ENCODE data around the gene VPS13D. TPM values are rescaled to one million over a fixed set of nuclear protein-coding genes. Genes with fewer than 3 reads are reported as not detected.

The VPS13D gene
- total and polyA plus RNA-seq, 4 donors = 10.2 to 68.3 (median 12.6) TPM

DNA sequence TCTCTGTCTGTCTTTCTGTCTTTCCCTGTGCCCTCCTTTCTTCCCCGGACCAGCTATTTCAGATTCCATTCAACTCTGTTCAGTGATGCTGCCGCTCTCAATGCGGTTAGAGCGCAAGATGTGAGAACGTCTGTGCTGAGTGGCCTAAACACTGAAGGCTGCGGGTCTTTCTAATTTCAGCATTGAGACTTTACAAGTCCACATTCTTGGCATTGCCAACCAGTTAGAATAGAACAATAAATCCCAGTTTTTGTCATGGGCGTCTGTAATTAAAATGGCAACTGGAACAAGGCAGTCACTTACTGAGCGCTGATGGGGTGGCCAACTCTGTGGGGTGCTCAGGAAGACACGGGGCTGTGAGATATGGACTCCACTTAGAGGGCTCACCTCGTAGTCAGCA lies 275.4 kb downstream of the VPS13D start (continued):
- TF ChIP-seq, protein P1, sequence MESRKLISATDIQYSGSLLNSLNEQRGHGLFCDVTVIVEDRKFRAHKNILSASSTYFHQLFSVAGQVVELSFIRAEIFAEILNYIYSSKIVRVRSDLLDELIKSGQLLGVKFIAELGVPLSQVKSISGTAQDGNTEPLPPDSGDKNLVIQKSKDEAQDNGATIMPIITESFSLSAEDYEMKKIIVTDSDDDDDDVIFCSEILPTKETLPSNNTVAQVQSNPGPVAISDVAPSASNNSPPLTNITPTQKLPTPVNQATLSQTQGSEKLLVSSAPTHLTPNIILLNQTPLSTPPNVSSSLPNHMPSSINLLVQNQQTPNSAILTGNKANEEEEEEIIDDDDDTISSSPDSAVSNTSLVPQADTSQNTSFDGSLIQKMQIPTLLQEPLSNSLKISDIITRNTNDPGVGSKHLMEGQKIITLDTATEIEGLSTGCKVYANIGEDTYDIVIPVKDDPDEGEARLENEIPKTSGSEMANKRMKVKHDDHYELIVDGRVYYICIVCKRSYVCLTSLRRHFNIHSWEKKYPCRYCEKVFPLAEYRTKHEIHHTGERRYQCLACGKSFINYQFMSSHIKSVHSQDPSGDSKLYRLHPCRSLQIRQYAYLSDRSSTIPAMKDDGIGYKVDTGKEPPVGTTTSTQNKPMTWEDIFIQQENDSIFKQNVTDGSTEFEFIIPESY (IDR thresholded peaks at IDR 0.05) = no peak
- TF ChIP-seq, protein P2, sequence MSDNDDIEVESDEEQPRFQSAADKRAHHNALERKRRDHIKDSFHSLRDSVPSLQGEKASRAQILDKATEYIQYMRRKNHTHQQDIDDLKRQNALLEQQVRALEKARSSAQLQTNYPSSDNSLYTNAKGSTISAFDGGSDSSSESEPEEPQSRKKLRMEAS (IDR thresholded peaks at IDR 0.05) = no peak
- TF ChIP-seq HNF4G (IDR thresholded peaks at IDR 0.05) = no peak

DNA sequence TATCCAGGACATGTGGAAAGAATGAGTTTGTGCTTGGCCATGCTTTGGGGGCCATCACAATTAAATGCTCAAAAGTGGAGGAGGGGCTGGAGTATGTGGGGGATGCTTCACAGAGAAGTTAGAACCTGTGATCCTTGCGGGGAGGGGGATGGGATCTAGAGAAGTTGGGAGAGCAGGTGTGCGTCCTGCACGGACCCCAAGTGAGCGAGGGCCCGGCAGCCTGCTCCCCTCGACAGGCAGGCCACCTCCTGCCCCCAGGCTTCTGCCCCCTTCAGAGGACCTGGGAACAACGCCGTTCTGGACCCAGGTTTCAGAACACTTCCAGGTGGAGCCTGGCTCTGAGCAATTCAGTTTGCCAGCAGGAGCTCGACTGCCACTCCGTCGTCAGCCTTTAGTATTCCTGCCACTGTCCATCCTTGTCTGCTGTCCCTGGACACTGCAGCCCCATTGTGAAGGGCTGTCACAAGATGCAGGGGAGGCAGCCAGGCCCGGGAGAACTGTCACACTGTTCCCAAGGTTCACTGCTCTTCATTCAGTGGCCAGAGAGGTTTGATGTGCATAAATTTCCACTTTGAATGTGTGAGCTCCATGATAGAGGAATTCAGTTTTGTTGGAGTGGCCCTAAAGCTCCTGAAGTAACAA lies 275.9 kb downstream of the VPS13D start:
- DNase-seq (ENCODE audit: low spot score) = no peak
- TF ChIP-seq TAF1 (conservative IDR thresholded peaks at IDR 0.05) (no peak), RAD21 (IDR thresholded peaks at IDR 0.05) (no peak), FOXA1 (IDR thresholded peaks at IDR 0.05) (no peak)
- no peaks in the 10 kb centered on the region for H3K27me3 ChIP-seq (ENCODE audit: control insufficient read depth in 4 of 4, insufficient read depth in 4 of 4, low read length in 3 of 4)
- no peak overlapping the region for H3K4me3 ChIP-seq (ENCODE audit: low read depth in 1 of 3, low read length in 3 of 3)
- peaks cover 6 to 18% (median 9%) of the 10 kb centered on the region in 4 donors for H3K36me3 ChIP-seq (ENCODE audit: control insufficient read depth in 4 of 4, insufficient read depth in 3 of 4, low read depth in 1 of 4, low read length in 3 of 4)
- WGBS = 96% methylated on average over 12 of the region's 12 CpGs
- H3K27ac ChIP-seq (ENCODE audit: low read depth in 1 of 2, low read length in 2 of 2) = no peak overlapping the region
- H3K4me1 ChIP-seq (ENCODE audit: control insufficient read depth in 4 of 4, insufficient read depth in 4 of 4, low read length in 3 of 4) = no peaks in the 10 kb centered on the region
- no peak overlapping the region for H3K9ac ChIP-seq (ENCODE audit: low read depth in 1 of 2, low read length in 2 of 2)
- H3K9me3 ChIP-seq (ENCODE audit: control insufficient read depth in 4 of 4, low read length in 3 of 4) = no peaks in the 10 kb centered on the region

DNA sequence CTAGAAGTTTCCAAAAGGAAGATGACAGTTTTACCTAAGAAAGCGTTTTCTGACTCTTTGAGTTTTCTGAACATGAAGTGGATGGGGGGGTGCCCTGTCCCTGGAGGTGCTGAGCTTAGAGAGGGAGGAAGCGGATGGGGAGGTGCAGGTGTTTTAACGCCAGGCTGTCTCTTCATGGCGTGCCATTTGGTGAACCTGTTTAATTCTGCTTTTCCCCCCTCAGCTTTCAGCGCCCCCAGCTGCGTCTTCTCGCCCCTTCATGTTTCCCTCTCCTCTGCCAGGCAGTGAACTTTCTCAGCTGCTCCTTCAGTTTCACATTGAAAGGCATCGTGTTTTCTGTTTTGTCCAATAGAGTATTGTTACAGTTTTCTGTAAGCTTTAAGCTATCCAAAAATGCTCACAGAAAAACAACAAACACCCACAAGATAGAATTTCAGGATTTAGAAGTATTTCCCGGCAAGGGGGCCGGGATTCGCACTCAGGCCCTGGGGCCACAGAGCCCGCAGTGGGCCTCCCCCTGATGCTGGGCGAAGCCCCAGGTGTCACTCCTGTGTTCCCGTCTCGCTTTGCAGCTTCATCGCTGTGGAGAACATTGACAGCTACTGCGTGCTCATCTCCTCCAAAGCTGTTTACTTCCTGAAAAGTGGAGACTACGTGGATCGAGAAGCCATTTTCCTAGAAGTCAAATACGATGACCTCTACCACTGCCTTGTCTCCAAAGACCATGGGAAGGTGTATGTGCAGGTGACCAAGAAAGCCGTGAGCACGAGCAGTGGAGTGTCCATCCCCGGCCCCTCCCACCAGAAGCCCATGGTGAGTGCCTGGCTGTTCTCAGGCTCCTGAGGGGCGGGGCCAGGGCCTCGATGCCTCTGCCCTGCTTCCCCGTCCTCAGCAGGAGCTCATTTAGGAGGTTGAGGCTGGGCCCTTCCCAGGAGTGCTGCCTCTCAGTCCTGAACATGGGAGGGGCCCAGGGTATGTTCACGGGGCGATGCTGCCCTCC lies 276.8 kb downstream of the VPS13D start:
- 97% methylated on average over 28 of the region's 28 CpGs for WGBS
- H3K36me3 ChIP-seq (ENCODE audit: control insufficient read depth in 4 of 4, insufficient read depth in 3 of 4, low read depth in 1 of 4, low read length in 3 of 4) = peaks cover 6 to 18% (median 9%) of the 10 kb centered on the region in 4 donors
- DNase-seq (ENCODE audit: low spot score) = no peak

More for the DNA sequence above, 276.8 kb downstream of the VPS13D start:
- Histone ChIP-seq H3K4me1 (ENCODE audit: control insufficient read depth in 4 of 4, insufficient read depth in 4 of 4, low read length in 3 of 4) (peaks cover 0 to 2% (median 0%) of the 10 kb centered on the region in 4 donors), H3K9ac (ENCODE audit: low read depth in 1 of 2, low read length in 2 of 2) (no peak overlapping the region), H3K4me3 (ENCODE audit: low read depth in 1 of 3, low read length in 3 of 3) (no peak overlapping the region), H3K9me3 (ENCODE audit: control insufficient read depth in 4 of 4, low read length in 3 of 4) (no peaks in the 10 kb centered on the region), H3K27ac (ENCODE audit: low read depth in 1 of 2, low read length in 2 of 2) (no peak overlapping the region), H3K27me3 (ENCODE audit: control insufficient read depth in 4 of 4, insufficient read depth in 4 of 4, low read length in 3 of 4) (no peaks in the 10 kb centered on the region)
- TF ChIP-seq SP1 (IDR thresholded peaks at IDR 0.05) (no peak), GABPA (IDR thresholded peaks at IDR 0.05 in 1 of 2, conservative IDR thresholded peaks at IDR 0.05 in 1 of 2) (no peak), FOXA2 (IDR thresholded peaks at IDR 0.05) (no peak), YY1 (IDR thresholded peaks at IDR 0.05) (no peak), TAF1 (conservative IDR thresholded peaks at IDR 0.05) (no peak), EGR1 (IDR thresholded peaks at IDR 0.05; ENCODE audit: low read depth in 2 of 2) (no peak), HNF4G (IDR thresholded peaks at IDR 0.05) (no peak), FOXA1 (IDR thresholded peaks at IDR 0.05) (no peak), JUND (IDR thresholded peaks at IDR 0.05) (no peak), HNF4A (conservative IDR thresholded peaks at IDR 0.05) (no peak)
- TF ChIP-seq, protein P1 (IDR thresholded peaks at IDR 0.05) = no peak
- TF ChIP-seq, protein P2 (IDR thresholded peaks at IDR 0.05) = no peak
- TF ChIP-seq, protein P3, sequence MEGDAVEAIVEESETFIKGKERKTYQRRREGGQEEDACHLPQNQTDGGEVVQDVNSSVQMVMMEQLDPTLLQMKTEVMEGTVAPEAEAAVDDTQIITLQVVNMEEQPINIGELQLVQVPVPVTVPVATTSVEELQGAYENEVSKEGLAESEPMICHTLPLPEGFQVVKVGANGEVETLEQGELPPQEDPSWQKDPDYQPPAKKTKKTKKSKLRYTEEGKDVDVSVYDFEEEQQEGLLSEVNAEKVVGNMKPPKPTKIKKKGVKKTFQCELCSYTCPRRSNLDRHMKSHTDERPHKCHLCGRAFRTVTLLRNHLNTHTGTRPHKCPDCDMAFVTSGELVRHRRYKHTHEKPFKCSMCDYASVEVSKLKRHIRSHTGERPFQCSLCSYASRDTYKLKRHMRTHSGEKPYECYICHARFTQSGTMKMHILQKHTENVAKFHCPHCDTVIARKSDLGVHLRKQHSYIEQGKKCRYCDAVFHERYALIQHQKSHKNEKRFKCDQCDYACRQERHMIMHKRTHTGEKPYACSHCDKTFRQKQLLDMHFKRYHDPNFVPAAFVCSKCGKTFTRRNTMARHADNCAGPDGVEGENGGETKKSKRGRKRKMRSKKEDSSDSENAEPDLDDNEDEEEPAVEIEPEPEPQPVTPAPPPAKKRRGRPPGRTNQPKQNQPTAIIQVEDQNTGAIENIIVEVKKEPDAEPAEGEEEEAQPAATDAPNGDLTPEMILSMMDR (IDR thresholded peaks at IDR 0.05; ENCODE audit: low read depth, low read length, missing input control) = no peak
- TF ChIP-seq, protein P4, sequence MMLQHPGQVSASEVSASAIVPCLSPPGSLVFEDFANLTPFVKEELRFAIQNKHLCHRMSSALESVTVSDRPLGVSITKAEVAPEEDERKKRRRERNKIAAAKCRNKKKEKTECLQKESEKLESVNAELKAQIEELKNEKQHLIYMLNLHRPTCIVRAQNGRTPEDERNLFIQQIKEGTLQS (IDR thresholded peaks at IDR 0.05) = no peak

Measured in liver (tissue), 9 donors.